ENCODE results near the gene CFAP65. TPM values are rescaled to one million over a fixed set of nuclear protein-coding genes. Genes with fewer than 3 reads are reported as not detected.
A peak's percentile ranks its signal among the peaks of the same experiment; 100 is the strongest.

CFAP65 gene
- total and polyA plus RNA-seq, 2 of the 13 experiments (the other 11 are each of a cell fraction or from before 2014, with no cell fraction given): 0.05 TPM; not detected in 1

GRCh38 chr2:219045937-219046550, 4.7 kb upstream of the CFAP65 start (continued):
- TF ChIP-seq ZNF512B (CRISPR knock-in tag; IDR thresholded peaks at IDR 0.05; ENCODE audit: borderline replicate concordance) (no peak), ZNF12 (CRISPR knock-in tag; IDR thresholded peaks at IDR 0.05) (peak; percentile 80; the same call in 1 of the 2 replicates), ZNF232 (CRISPR knock-in tag; IDR thresholded peaks at IDR 0.05; ENCODE audit: borderline replicate concordance) (peak; percentile 88; the same call in 1 of the 2 replicates), ZBTB25 (CRISPR knock-in tag; IDR thresholded peaks at IDR 0.05) (peak; percentile 79), CHD2 (IDR thresholded peaks at IDR 0.05; ENCODE audit: low read depth, low read length) (no peak), KLF9 (CRISPR knock-in tag; IDR thresholded peaks at IDR 0.05; ENCODE audit: low read depth) (peak; percentile 86; the same call in 1 of the 2 replicates), ZBTB3 (CRISPR knock-in tag; IDR thresholded peaks at IDR 0.05; ENCODE audit: borderline replicate concordance, low read depth) (no peak; the same call in 1 of the 2 replicates), ZNF850 (CRISPR knock-in tag; conservative IDR thresholded peaks at IDR 0.05) (no peak), PITX1 (CRISPR knock-in tag; IDR thresholded peaks at IDR 0.05) (no peak), ZNF362 (CRISPR knock-in tag; IDR thresholded peaks at IDR 0.05; ENCODE audit: borderline replicate concordance) (no peak), ZMYM2 (CRISPR knock-in tag; IDR thresholded peaks at IDR 0.05) (no peak), GLMP (CRISPR knock-in tag; IDR thresholded peaks at IDR 0.05; ENCODE audit: borderline replicate concordance) (no peak), ZBTB7A (CRISPR knock-in tag; IDR thresholded peaks at IDR 0.05) (no peak), POLR2AphosphoS5 (IDR thresholded peaks at IDR 0.05; ENCODE audit: low read depth, low read length) (no peak), SIX1 (CRISPR knock-in tag; IDR thresholded peaks at IDR 0.05; ENCODE audit: borderline replicate concordance) (peak; percentile 54; the same call in 1 of the 2 replicates), ATF2 (CRISPR knock-in tag; IDR thresholded peaks at IDR 0.05) (peak; percentile 43; the same call in 1 of the 2 replicates), ZNF619 (CRISPR knock-in tag; IDR thresholded peaks at IDR 0.05) (no peak), SALL1 (CRISPR knock-in tag; IDR thresholded peaks at IDR 0.05) (peak; percentile 83), ARID2 (CRISPR knock-in tag; IDR thresholded peaks at IDR 0.05; ENCODE audit: borderline replicate concordance) (no peak), ZNF589 (CRISPR knock-in tag; conservative IDR thresholded peaks at IDR 0.05) (peak; percentile 64; the same call in 1 of the 2 replicates), IRF1 (CRISPR knock-in tag; IDR thresholded peaks at IDR 0.05; ENCODE audit: low read depth) (no peak)

Data from HepG2 (cell line).